ENCODE results near the gene GGPS1.

Gene GGPS1

GRCh38 chr1:235320521-235321179 lies 7.7 kb upstream of the GGPS1 start:
- TF ChIP-seq CTCF (IDR thresholded peaks at IDR 0.05; ENCODE audit: low read depth, low read length), result no peak
- TF ChIP-seq MYC (IDR thresholded peaks at IDR 0.05; ENCODE audit: low read depth, low read length), result no peak
- no peak for TF ChIP-seq POLR2A (IDR thresholded peaks at IDR 0.05; ENCODE audit: extremely low read depth, insufficient read length)
- TF ChIP-seq MAX (IDR thresholded peaks at IDR 0.05; ENCODE audit: low read depth, low read length), result no peak
- DNase-seq (ENCODE audit: low read depth), result no peak
- H3K4me3 ChIP-seq (ENCODE audit: low read depth, low read length), result no peak overlapping the region

GRCh38 chr1:235324296-235324695 lies 4.1 kb upstream of the GGPS1 start:
- no peak for DNase-seq (ENCODE audit: low read depth)
- TF ChIP-seq POLR2A (IDR thresholded peaks at IDR 0.05; ENCODE audit: extremely low read depth, insufficient read length) (no peak), CTCF (IDR thresholded peaks at IDR 0.05; ENCODE audit: low read depth, low read length) (no peak), MAX (IDR thresholded peaks at IDR 0.05; ENCODE audit: low read depth, low read length) (no peak), MYC (IDR thresholded peaks at IDR 0.05; ENCODE audit: low read depth, low read length) (no peak)
- H3K4me3 ChIP-seq (ENCODE audit: low read depth, low read length), result no peak overlapping the region

- DNase-seq (ENCODE audit: low read depth), result no peak
- H3K4me3 ChIP-seq (ENCODE audit: low read depth, low read length), result peak overlapping the region; percentile 79
- TF ChIP-seq POLR2A (IDR thresholded peaks at IDR 0.05; ENCODE audit: extremely low read depth, insufficient read length), result no peak
- TF ChIP-seq MAX (IDR thresholded peaks at IDR 0.05; ENCODE audit: low read depth, low read length), result no peak
- no peak for TF ChIP-seq CTCF (IDR thresholded peaks at IDR 0.05; ENCODE audit: low read depth, low read length)
- no peak for TF ChIP-seq MYC (IDR thresholded peaks at IDR 0.05; ENCODE audit: low read depth, low read length)
Observed at GRCh38 chr1:235325139-235325538, 3.2 kb upstream of the GGPS1 start.

GRCh38 chr1:235325854-235326253 lies 2.5 kb upstream of the GGPS1 start:
- no peak for DNase-seq (ENCODE audit: low read depth)
- H3K4me3 ChIP-seq (ENCODE audit: low read depth, low read length), result peak overlapping the region; percentile 79
- TF ChIP-seq MAX (IDR thresholded peaks at IDR 0.05; ENCODE audit: low read depth, low read length) (no peak), MYC (IDR thresholded peaks at IDR 0.05; ENCODE audit: low read depth, low read length) (no peak), POLR2A (IDR thresholded peaks at IDR 0.05; ENCODE audit: extremely low read depth, insufficient read length) (no peak), CTCF (IDR thresholded peaks at IDR 0.05; ENCODE audit: low read depth, low read length) (no peak)

- peak overlapping the region; percentile 79 for H3K4me3 ChIP-seq (ENCODE audit: low read depth, low read length)
- peak; percentile 49 for TF ChIP-seq MYC (IDR thresholded peaks at IDR 0.05; ENCODE audit: low read depth, low read length)
- no peak for TF ChIP-seq MAX (IDR thresholded peaks at IDR 0.05; ENCODE audit: low read depth, low read length)
- peak; percentile 76 for DNase-seq (ENCODE audit: low read depth)
Observed at GRCh38 chr1:235326719-235327558, 1.4 kb upstream of the GGPS1 start.
